GM23338 (cell line): ENCODE data around the gene PGC. TPM values are rescaled to one million over a fixed set of nuclear protein-coding genes. Genes with fewer than 3 reads are reported as not detected.

Experiments
- ATAC-seq: fragments of 200-7000 bp; cut with Tn5 transposase; 3 replicates; pipeline ENCODE4 v1.9.1; 2020
- DNase-seq: peaks from one replicate; pipeline ENCODE4 v3.0.0-alpha.2; 2015; ENCODE audit warnings: low spot score
- H2AFZ ChIP-seq: fragments of 200-600 bp; sonication (generic); 2 replicates; pipeline ENCODE4 v1.8.0; 2016; ENCODE audit warnings: antibody characterized with exemption, mild to moderate bottlenecking, moderate library complexity
- H3F3A ChIP-seq: fragments of 200-600 bp; sonication (generic); replicated peaks from 2 replicates; pipeline ENCODE4 v1.8.0; 2017; ENCODE audit warnings: antibody characterized with exemption, mixed run types, low read depth
- H3K27ac ChIP-seq: fragments of 200-600 bp; sonication (generic); 2 replicates; pipeline ENCODE4 v1.6.1; 2016; ENCODE audit warnings: low read depth
- H3K27me3 ChIP-seq: fragments of 200-600 bp; sonication (generic); 2 replicates; pipeline ENCODE4 v1.8.0; 2016; ENCODE audit warnings: mild to moderate bottlenecking, mixed run types, moderate library complexity; ENCODE audit not compliant: insufficient read depth
- H3K36me3 ChIP-seq: fragments of 200-600 bp; sonication (generic); 2 replicates; pipeline ENCODE4 v1.8.0; 2016; ENCODE audit warnings: mild to moderate bottlenecking; ENCODE audit not compliant: insufficient read depth
- H3K4me1 ChIP-seq: fragments of 200-600 bp; sonication (generic); 2 replicates; pipeline ENCODE4 v1.8.0; 2016; ENCODE audit warnings: mild to moderate bottlenecking, moderate library complexity; ENCODE audit not compliant: insufficient read depth
- H3K4me2 ChIP-seq: fragments of 200-600 bp; sonication (generic); 2 replicates; pipeline ENCODE4 v1.7.1; 2017; ENCODE audit warnings: mixed run types
- H3K4me3 ChIP-seq: fragments of 200-600 bp; sonication (generic); 2 replicates; pipeline ENCODE4 v1.6.1; 2016; ENCODE audit warnings: mixed run types
- H3K79me2 ChIP-seq: fragments of 200-600 bp; sonication (generic); replicated peaks from 2 replicates; pipeline ENCODE4 v1.8.0; 2017; ENCODE audit warnings: mild to moderate bottlenecking; ENCODE audit not compliant: insufficient read depth
- H3K9me2 ChIP-seq: fragments of 200-600 bp; sonication (generic); 2 replicates; pipeline ENCODE4 v1.8.0; 2017; ENCODE audit not compliant: insufficient read depth
- H4K20me1 ChIP-seq: fragments of 200-600 bp; sonication (generic); replicated peaks from 2 replicates; pipeline ENCODE4 v1.8.0; 2017; ENCODE audit warnings: mild to moderate bottlenecking; ENCODE audit not compliant: insufficient read depth
- H3K27ac Mint-ChIP-seq: 2 replicates; pipeline ENCODE4 v1.8.0; 2020; ENCODE audit warnings: inconsistent platforms, mild to moderate bottlenecking, moderate library complexity, mixed read lengths
- H3K27me3 Mint-ChIP-seq: 3 replicates; pipeline ENCODE4 v1.8.0; 2022; ENCODE audit warnings: low read depth, mild to moderate bottlenecking, moderate library complexity, mixed read lengths, inconsistent platforms; ENCODE audit not compliant: insufficient read depth, poor library complexity
- H3K36me3 Mint-ChIP-seq: 3 replicates; pipeline ENCODE4 v1.8.0; 2021; ENCODE audit warnings: low read depth, mild to moderate bottlenecking, inconsistent platforms, moderate library complexity, mixed read lengths
- H3K4me1 Mint-ChIP-seq: 3 replicates; pipeline ENCODE4 v1.8.0; 2020; ENCODE audit warnings: mild to moderate bottlenecking, inconsistent platforms, mixed read lengths
- H3K4me3 Mint-ChIP-seq: 3 replicates; pipeline ENCODE4 v1.8.0; 2021; ENCODE audit warnings: moderate library complexity, mild to moderate bottlenecking, inconsistent platforms, mixed read lengths
- H3K9me3 Mint-ChIP-seq: 3 replicates; pipeline ENCODE4 v1.8.0; 2020; ENCODE audit warnings: moderate library complexity, mild to moderate bottlenecking, inconsistent platforms, mixed read lengths
- CTCF ChIP-seq, 2 experiments: fragments of 200-600 bp in 1 of 2; sonication (generic) in 1 of 2; conservative IDR thresholded peaks; 2 replicates each; pipeline versions ENCODE4 v1.5.1 to v1.6.1; 2016 to 2017; ENCODE audit warnings: antibody characterized with exemption in 2 of 2, low read depth in 2 of 2, mild to moderate bottlenecking in 2 of 2, moderate library complexity in 1 of 2
- JUNB ChIP-seq: IDR thresholded peaks from one replicate; pipeline ENCODE4 v1.6.1; 2016; ENCODE audit warnings: antibody characterized with exemption; ENCODE audit not compliant: unreplicated experiment
- NANOG ChIP-seq: IDR thresholded peaks from 2 replicates; pipeline ENCODE4 v1.6.1; 2016; ENCODE audit warnings: antibody characterized with exemption, borderline replicate concordance
- ZNF331 ChIP-seq: fragments of 250-450 bp; sonication (Bioruptor Pico); IDR thresholded peaks from 2 replicates; pipeline ENCODE4 v1.5.0; 2020; ENCODE audit warnings: low read depth, mild to moderate bottlenecking, moderate library complexity
- ZNF462 ChIP-seq: fragments of 250-450 bp; sonication (Bioruptor Pico); IDR thresholded peaks from 2 replicates; pipeline ENCODE4 v1.5.0; 2020; ENCODE audit warnings: mild to moderate bottlenecking, moderate library complexity
- long read RNA-seq: library from polyadenylated mRNA; unstranded; transcript quantifications from one replicate; pipeline ENCODE4 v2.0.0, GENCODE V29; 2020; ENCODE audit not compliant: unreplicated experiment
- polyA plus RNA-seq: library from polyadenylated mRNA; unstranded; fragments of >200 nt; fragmentation: Nextera tagmentation; extraction: Ambion mirVana; gene quantifications from 2 replicates; pipeline ENCODE4 v1.2.1, GENCODE V29; 2016
- total RNA-seq: library from RNA; depleted of rRNA; stranded (reverse); fragments of >200 nt; shearing (Covaris generic); gene quantifications from 2 replicates; pipeline ENCODE4 v1.2.3, GENCODE V29; 2014; rRNA removed

Gene PGC
- total RNA-seq (not detected in 2 replicates), polyA plus RNA-seq (not detected in 2 replicates)
- long read RNA-seq, partial matches to known transcripts: 0 of 1 reads
- long read RNA-seq, other reads (novel, unspliced or antisense): 1 of 1 reads

- Mint-ChIP-seq H3K27ac (no peak within 1 kb of the TSS), H3K9me3 (no peaks in the 10 kb centered on the region), H3K4me3 (no peak within 1 kb of the TSS), H3K27me3 (peaks cover 7% of the 10 kb centered on the region), H3K4me1 (no peaks in the 10 kb centered on the region), H3K36me3 (no peaks in the 10 kb centered on the region)
- Histone ChIP-seq H2AFZ (no peak within 1 kb of the TSS; the same call in 1 of the 2 replicates), H4K20me1 (no peaks in the 10 kb centered on the region), H3K27me3 (no peaks in the 10 kb centered on the region), H3K27ac (no peak within 1 kb of the TSS), H3K9me2 (no peaks in the 10 kb centered on the region), H3K4me1 (no peaks in the 10 kb centered on the region), H3F3A (no peaks in the 10 kb centered on the region), H3K36me3 (no peaks in the 10 kb centered on the region), H3K79me2 (no peaks in the 10 kb centered on the region), H3K4me3 (no peak within 1 kb of the TSS), H3K4me2 (no peak within 1 kb of the TSS)
- no peak for TF ChIP-seq NANOG
- TF ChIP-seq JUNB: no peak
- TF ChIP-seq CTCF (conservative IDR thresholded peaks at IDR 0.05; ENCODE audit: low read depth in 2 of 2): no peak
- TF ChIP-seq ZNF462 (CRISPR knock-in tag): no peak
- TF ChIP-seq ZNF331 (CRISPR knock-in tag): no peak
- DNase-seq (no peak), ATAC-seq (no peak)
Observed at GRCh38 chr6:41747256-41748101, at the start of gene PGC. TSS of gene PGC (minus strand) at chr6:41747397. CDS start at chr6:41747334, 63 bp downstream.
